ENCODE results near the gene ZNF335.

Gene ZNF335

DNA sequence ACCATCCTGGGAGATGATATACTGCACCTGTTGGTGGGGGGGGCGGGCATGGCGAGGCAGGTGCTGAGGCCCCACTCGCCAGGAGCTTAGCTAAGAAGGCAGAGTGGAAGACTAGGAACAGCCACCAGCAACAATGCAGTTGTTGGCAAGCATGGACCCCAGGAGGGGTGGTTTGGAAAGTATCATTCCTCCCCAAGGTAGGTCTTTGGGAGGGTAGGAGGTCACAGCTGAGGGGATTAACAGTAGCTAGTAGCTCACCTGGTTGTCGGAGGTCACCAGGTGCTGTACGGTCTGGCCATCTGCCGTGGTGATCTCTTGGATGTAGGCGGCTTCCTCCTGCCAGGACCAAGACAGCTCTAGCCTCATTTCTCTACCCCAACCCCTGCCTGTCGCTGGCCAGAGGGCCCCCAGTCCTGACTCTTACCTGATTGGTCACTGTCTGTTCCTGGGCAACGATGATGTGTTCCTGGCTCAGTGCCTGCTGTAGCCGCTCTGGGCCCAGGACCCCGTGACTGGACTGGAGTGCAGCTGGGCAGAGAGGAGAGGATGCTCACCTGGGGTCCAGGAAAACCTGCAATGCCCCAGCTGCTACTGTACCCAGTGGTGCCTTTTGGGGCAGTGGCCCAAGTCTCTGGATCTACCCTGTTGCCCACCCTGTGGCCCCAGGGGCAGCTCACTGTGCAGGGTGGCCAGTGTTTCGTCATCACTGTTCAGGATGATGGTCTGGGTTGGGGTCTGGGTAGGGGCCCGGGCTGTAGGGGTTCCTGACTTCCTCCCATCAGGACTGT is 22.3 kb downstream of the ZNF335 start:
- DNase-seq: no peak

- DNase-seq: no peak
Observed at GRCh38 chr20:45948742-45949541, 23.1 kb downstream of the ZNF335 start.

DNA sequence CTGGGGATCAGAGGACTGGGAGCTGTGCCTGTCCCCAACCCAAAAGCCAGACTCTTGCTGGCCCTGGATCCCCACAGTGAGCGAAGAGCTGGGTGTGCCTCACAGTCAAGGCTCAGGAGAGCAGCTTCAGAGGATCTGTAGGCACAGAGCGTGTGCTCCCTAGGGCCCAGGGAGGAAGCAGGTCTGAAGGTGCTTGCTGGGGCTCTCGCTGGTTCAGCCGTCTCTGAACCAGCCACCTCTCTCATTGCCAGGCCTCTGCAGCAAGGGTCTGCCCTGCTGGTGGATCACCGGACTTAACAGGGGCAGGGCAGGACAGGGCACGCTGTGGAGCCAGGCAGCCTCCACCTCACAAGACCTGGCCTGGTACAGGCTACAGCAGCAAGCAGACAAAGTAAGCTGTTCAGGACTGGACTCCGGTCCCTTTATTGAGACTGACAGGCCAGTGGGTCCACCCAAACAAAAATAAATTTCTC is 23.7 kb downstream of the ZNF335 start:
- no peak for DNase-seq

GRCh38 chr20:45947110-45947866 is 24.7 kb downstream of the ZNF335 start:
- DNase-seq: no peak

DNA sequence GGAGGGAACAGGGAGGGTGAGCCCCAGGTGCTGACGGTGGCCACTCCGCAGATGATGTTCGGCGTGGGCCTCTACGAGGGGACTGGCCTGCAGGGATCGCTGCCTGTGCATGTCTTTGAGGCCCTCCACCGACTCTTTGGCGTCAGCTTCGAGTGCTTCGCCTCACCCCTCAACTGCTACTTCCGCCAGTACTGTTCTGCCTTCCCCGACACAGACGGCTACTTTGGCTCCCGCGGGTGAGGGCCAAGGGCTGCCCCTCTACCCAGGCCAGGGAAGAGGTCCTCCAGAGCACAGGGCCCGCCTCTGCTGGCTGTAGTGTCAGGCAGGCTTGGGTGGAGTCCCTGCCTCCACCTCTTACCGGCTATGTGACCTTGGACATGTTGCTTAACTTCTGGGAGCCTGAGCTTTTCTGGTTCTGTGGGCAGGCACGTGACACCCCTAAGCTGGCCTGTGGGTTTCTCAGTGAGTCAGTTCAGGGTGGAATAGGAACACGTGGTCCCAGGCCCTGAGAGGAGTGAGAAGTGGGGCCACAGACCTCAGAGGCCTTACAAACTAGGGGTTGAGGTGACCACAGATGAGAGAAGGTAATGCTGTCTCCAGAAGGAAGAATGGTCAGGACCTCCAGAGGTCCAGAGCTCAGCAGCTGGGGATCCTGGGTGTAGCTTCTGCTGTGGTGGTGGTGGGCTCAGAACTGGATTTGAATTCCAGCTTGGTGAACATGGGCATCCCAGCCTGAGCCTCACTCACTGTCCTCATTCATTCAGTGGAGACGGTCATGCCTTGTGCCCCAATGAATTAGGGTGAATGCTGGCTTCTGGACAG is 25.6 kb downstream of the ZNF335 start:
- no peak for DNase-seq

DNA sequence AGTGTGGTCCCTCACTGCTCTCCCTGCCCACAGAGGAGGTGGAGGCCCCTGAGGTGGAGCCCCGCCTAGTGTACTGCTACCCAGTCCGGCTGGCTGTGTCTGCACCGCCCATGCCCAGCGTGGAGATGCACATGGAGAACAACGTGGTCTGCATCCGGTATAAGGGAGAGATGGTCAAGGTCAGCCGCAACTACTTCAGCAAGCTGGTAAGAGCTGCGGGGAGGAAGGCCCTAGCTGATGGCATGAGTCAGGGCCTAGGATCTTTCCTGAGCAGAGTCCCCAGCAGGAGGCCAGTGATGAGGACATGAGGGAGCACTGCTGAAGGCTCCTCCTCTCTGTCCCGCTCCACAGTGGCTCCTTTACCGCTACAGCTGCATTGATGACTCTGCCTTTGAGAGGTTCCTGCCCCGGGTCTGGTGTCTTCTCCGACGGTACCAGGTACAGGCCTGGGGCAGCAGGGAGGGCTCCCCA is 26.3 kb downstream of the ZNF335 start:
- no peak for DNase-seq

DNA sequence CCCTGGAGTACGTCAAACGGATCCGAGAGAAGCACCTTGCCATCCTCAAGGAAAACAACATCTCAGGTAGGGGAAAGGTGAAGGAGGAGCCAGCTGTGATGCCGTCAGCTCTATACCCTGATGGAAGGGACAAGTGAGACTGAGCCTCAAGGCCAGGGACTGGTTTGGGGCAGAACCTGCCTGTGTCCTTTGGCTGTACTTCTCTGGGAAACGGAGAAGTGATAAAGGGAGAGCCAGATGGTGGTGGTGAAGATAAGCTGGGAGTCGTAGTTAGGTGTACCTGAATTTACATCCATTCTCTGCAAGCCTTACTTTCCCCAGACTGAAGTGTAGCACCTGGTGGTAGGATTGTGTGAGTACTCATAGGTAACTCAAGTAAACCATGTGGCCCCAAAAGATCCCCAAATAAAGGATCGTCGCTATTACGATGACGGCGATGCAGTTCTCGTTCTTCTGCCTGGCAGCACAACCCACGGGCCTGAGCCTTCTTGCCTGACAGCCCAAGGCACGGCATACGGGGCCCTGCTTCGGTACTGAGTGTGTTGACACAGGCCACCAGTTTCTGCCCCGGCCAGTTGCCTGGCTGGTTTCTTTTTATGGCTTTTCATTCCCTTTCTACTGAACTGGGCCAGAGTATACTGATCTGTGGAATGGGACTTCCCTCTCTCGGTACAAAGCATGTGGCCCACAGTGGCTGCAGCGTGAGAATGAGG is 26.9 kb downstream of the ZNF335 start:
- DNase-seq: no peak

GRCh38 chr20:45944151-45944964 is 27.6 kb downstream of the ZNF335 start:
- DNase-seq: no peak

DNA sequence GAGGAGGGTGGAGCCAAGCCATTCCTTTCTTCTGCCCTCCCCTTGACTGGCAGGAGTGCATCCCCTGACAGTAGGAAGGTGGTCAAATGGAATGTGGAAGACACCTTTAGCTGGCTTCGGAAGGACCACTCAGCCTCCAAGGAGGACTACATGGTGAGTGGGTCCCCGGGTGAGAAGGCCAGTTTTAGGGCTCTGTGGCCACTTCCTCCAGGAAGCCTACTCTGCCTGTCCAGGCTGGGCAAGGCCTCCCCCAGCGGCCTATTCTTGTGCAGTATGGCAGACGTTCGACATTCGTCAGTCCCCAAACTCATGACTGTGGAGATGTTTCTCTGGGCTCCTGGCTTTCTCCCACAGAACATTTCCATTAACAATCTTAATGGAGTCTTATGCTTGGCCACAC is 28.4 kb downstream of the ZNF335 start:
- no peak for DNase-seq

DNA sequence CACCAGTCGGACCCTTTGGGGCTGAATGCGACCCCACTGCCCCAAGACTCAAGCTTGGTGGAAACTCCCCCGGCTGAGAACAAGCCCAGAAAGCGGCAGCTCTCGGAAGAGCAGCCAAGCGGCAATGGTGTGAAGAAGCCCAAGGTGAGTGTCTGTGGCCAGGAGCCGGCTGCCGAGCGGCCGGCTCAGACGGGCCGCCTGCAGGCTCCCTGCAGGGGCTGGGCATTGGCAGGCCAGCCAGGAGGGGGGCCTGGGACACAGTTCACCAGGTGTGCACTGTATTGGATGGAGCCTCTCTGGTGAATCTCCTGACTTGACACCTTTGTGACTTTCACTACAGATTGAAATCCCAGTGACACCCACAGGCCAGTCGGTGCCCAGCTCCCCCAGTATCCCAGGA is 31.5 kb downstream of the ZNF335 start:
- no peak for DNase-seq

- no peak for DNase-seq
Observed at GRCh38 chr20:45940053-45940452, 31.9 kb downstream of the ZNF335 start.

DNA sequence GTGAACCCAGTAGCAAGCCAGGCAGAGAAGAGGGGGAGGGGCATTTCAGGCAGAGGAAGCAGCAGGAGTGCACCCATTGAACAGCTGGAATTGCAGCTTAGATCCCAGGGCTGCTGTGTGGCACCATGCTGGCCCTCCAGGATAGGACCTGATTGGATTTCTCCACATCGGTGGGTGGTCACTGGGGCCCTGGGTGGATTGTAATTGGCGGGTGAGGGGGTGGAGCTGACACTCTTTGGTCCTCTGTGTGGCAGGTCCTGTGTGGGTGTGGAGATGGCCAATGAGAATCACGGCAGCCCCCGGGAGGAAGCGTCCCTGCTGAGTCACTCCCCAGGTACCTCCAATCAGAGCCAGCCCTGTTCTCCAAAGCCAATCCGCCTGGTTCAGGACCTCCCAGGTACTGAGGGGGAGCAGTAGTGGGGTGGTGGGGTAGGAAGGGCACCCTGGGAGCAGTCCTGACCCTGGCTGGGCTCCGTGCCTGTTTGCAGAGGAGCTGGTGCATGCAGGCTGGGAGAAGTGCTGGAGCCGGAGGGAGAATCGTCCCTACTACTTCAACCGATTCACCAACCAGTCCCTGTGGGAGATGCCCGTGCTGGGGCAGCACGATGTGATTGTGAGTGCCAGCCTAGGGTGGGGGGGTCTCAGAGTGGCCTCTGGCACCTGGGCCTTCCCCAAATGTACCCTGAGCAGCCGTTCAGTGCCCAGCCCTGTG is 33.1 kb downstream of the ZNF335 start:
- peak; percentile 82 for DNase-seq

DNA sequence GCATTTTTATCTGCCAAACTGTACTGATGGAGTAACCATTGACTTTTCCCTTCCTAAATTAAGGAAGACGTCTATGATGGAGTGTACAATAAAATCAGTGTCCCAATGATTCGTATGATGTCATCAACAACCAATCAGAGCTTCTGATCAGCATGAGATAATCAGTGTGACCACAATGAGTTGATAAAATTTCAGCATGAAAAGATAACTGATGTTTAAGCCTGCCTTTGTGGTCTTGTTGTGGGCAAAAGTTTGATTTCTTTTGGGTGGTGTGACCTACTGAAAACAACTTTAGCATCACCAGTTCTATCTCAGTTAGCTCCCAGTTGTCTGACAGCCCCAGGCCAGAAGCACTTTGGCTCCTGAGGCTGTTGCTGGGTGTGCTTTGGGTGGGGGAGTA is 34.2 kb downstream of the ZNF335 start:
- no peak for DNase-seq

DNA sequence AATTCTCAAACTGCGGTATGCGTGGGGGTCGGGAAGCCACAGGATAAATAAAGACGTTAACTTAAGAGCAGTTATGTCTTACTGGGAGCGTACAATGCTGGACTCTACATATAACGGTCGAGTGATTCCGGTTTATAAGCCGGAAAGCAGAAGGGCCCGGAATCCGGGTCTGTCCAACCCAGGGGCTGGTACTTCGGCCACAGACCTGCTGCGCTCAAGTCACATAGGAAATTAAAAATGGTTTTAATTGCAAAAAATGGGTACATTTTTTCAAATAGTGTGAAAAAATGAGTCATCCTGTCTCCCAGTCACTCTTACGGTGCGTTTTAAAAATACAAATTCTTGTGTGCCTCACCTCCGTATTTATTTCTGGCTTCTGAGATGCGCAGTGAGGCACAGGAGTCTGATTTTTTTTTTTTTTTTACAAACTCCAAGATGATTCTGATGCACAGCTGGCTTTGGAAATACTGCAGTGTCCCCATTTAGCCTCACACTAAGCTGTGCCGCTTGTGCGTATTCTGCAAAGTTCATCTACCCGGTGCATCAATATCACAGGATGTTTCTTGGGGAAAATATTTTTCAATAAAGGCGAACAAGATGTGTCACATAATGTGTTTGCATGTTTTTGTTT is 36.5 kb downstream of the ZNF335 start:
- no peak for DNase-seq

DNA sequence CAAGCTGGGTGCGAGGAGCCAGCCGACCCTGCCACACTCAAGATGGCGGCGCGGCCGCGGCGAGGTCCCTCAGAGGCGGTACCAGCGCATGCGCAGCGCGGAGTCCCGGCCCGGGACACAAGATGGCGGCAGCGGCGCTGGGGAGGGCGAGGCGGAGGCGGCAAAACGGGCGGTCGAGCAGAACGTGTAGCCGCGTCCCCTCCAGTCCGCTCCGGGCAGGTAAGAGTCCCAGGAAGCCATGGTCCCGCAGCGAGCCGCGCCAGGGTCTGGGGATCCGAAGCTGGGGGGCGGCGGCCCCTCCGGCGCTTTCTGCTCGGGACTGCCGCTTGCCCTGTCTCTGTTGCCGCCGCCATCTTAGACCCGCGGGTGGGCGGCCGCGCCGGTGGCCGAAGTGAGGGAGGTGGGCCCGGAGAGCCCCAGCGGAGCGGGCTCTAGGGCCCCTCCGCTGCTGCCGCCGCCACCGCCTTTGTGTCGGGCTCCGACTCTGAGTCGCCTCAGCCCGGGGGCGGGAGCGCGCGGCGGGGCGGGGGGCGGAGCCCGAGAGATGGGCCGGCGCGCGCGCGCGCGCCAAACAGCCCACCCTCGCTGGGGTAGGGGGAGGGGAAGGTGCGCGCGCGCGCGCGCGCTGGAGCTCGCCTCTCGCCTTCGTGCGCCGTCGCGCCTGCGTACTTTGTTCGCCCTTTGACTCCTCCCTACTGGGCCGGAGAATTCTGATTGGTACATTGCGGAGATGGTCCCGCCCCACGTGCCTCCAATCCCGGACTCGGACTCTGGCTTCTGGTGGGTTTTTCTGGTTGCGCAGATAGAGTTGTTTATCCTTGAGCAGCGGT is 37.2 kb downstream of the ZNF335 start, which contains the start of gene PCIF1:
Gene PCIF1 (plus strand): TSS at position 98 of the 830 bp plus-strand sequence. CDS start 4,317 bp downstream, outside the sequence.
- DNase-seq: peak; percentile 97

DNA sequence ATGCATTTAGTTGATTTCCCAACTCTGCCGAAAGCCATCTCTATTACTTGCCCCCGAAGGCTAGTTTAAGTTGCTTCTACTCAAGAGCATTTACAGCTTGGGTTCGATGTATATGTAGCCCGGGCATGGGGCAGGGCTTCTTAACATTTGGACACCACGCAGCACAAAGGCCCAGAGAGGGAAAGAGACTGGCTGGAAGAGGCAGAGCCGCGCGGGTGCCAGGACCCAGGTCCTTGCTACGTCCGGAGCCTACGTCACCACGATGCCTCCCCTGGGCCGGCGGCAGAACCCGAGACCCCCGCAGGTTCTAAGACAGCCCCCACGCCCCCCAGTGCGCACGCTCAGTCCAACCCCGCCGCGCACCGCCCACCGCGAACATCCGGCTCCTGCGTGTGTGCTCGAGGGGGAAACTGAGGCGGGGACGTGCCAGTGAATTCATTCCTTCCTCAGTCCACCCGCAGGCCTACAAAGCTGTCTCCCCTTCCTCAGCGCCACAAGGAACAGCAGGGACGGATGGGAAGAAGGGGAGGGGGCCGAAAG is 37.9 kb downstream of the ZNF335 start:
- DNase-seq: no peak

- peak; percentile 90 for DNase-seq
Observed at GRCh38 chr20:45933266-45934045, 38.5 kb downstream of the ZNF335 start.
